ENCODE measurements around the gene OGFR. TPM values are rescaled to one million over a fixed set of nuclear protein-coding genes. Genes with fewer than 3 reads are reported as not detected.

OGFR gene
- total and polyA plus RNA-seq, 2 donors (not counting 3 experiments of a cell fraction or from before 2014, with no cell fraction given) = 30.8 to 44.0 TPM

DNA sequence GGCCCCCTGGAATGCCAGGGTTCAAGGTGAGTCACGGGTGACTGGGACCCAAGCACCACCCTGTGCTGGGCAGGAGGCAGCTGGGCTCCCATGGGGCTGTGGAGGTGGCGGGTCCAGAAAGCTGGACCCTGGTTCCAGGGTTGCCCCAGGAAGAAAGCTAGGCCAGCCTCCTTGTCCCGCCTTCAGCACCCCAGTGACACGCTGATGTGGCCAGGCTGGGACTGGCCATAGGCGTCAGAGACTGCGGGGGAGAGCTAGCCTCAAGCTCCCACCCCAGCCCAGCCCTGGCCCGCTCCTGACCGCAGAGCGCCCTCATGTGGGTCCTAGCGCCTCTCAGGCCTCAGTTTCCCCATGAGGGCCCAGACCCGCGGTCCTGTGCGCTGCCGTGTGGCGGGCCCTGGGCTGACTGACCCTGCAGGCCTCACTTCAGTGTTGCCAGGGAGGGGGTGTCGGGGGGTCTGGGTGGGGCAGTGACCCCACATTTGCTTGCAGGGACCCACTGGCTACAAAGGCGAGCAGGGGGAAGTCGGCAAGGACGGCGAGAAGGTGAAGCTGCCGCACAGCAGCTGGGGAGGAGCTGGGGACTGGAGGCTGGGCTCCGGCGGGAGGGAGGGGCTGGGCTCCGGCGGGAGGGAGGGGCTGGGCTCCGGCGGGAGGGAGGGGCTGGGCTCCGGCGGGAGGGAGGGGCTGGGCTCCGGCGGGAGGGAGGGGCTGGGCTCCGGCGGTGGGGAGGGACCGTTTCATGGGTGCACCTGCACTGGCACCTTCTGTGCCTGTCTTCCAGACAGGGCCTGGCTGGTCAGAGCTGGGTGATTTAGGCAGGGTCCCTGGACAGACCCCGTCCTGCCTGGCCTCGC lies 20.1 kb downstream of the OGFR start:
- no peak for DNase-seq (ENCODE audit: low read depth, low spot score)
- Histone ChIP-seq H3K4me2 (ENCODE audit: insufficient read depth, low read length) (no peak overlapping the region), H3K36me3 (ENCODE audit: control insufficient read depth in 2 of 2, extremely low read depth in 1 of 2, insufficient read depth in 2 of 2, low read length in 2 of 2) (no peaks in the 10 kb centered on the region), H3K9me1 (replicated peaks; ENCODE audit: control insufficient read depth, extremely low read depth, insufficient read depth, low read length) (no peaks in the 10 kb centered on the region), H2AFZ (ENCODE audit: low read depth, low read length) (no peak overlapping the region), H3K4me3 (replicated peaks in 1 of 3; ENCODE audit: insufficient read depth in 1 of 3, low read depth in 1 of 3, low read length in 3 of 3) (no peak overlapping the region), H3K4me1 (ENCODE audit: control insufficient read depth, extremely low read depth, insufficient read depth, low read length) (peaks cover under 1% of the 10 kb centered on the region), H3K27me3 (ENCODE audit: control insufficient read depth in 2 of 2, insufficient read depth in 2 of 2, low read length in 2 of 2) (no peaks in the 10 kb centered on the region), H3K27ac (ENCODE audit: insufficient read depth, low read depth, low read length) (no peak overlapping the region), H3K9me3 (replicated peaks; ENCODE audit: control insufficient read depth, insufficient read depth, low read length) (no peaks in the 10 kb centered on the region), H3K9ac (replicated peaks; ENCODE audit: extremely low read depth, insufficient read depth, low read length) (no peak overlapping the region), H4K20me1 (replicated peaks; ENCODE audit: control insufficient read depth, extremely low read depth, insufficient read depth, low read length) (no peaks in the 10 kb centered on the region), H3K79me2 (ENCODE audit: control insufficient read depth, insufficient read depth, low read length) (no peaks in the 10 kb centered on the region)
- intact Hi-C loops (cut with micrococcal nuclease) = no loop called here
- TF ChIP-seq POLR2AphosphoS5 (IDR thresholded peaks at IDR 0.05; ENCODE audit: insufficient read depth, low read depth, low read length) = no peak
- no peak for TF ChIP-seq JUN (IDR thresholded peaks at IDR 0.05; ENCODE audit: borderline replicate concordance, insufficient read depth, insufficient read length, low read depth)
- TF ChIP-seq, protein P1, sequence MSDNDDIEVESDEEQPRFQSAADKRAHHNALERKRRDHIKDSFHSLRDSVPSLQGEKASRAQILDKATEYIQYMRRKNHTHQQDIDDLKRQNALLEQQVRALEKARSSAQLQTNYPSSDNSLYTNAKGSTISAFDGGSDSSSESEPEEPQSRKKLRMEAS (IDR thresholded peaks at IDR 0.05; ENCODE audit: insufficient read depth, insufficient read length) = no peak
- ChIA-PET POLR2A (no interaction called here), CTCF (interaction anchor here (1.0 to 1.4 kb wide), 3 partner anchors 9 to 22 kb away, joined by 3 read pairs; no protein-coding TSS in a partner anchor)
- BruUV-seq (replicated peaks) = no TSS peak
- dilution Hi-C loops (cut with MboI; ENCODE audit: extremely low pct_ligation_motif_present, low sequenced_read_pairs) = no loop called here
- FAIRE-seq = no peak

DNA sequence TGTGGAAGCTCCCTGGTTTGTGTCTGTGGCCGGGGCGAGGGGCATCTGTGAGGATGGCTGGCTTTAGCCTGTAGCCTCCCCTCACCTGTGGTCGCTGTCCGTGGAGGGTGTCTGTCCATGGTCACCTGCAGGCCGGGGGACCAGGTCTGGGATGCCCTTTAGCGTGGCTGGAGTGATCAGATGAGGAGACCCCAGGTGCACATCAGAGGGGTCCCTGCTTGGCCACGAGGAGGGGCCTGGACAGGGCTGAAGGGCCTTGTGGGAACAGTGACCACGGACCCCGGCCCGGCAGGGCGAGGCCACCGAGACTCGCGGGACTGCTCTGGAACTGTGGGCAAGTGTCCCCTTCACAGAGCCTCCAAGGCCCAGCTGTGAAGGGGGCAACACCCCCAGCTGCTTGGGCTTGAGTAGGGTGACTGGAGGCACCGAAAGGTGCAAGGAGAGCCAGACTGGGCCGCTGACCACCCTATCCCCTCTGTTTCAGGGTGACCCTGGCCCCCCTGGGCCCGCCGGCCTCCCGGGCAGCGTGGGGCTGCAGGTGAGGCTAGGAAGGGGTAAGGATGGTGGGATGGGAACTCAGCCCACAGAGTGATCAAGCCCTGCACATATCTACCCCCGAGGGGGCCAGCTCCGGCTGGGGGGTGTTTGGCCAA lies 20.8 kb downstream of the OGFR start:
- H3K36me3 ChIP-seq (ENCODE audit: control insufficient read depth in 2 of 2, extremely low read depth in 1 of 2, insufficient read depth in 2 of 2, low read length in 2 of 2) = no peaks in the 10 kb centered on the region
- FAIRE-seq = no peak
- H3K79me2 ChIP-seq (ENCODE audit: control insufficient read depth, insufficient read depth, low read length) = no peaks in the 10 kb centered on the region
- no TSS peak for BruUV-seq (replicated peaks)
- dilution Hi-C loops (cut with MboI; ENCODE audit: extremely low pct_ligation_motif_present, low sequenced_read_pairs) (no loop called here), intact Hi-C loops (cut with micrococcal nuclease) (no loop called here)
- no peaks in the 10 kb centered on the region for H3K4me1 ChIP-seq (ENCODE audit: control insufficient read depth, extremely low read depth, insufficient read depth, low read length)
- DNase-seq (ENCODE audit: low read depth, low spot score) = no peak
- H3K9me1 ChIP-seq (replicated peaks; ENCODE audit: control insufficient read depth, extremely low read depth, insufficient read depth, low read length) = no peaks in the 10 kb centered on the region
- no peaks in the 10 kb centered on the region for H3K9me3 ChIP-seq (replicated peaks; ENCODE audit: control insufficient read depth, insufficient read depth, low read length)
- no peak overlapping the region for H3K4me2 ChIP-seq (ENCODE audit: insufficient read depth, low read length)
- no peak overlapping the region for H3K4me3 ChIP-seq (replicated peaks in 1 of 3; ENCODE audit: insufficient read depth in 1 of 3, low read depth in 1 of 3, low read length in 3 of 3)
- H2AFZ ChIP-seq (ENCODE audit: low read depth, low read length) = no peak overlapping the region
- H3K27me3 ChIP-seq (ENCODE audit: control insufficient read depth in 2 of 2, insufficient read depth in 2 of 2, low read length in 2 of 2) = no peaks in the 10 kb centered on the region
- ChIA-PET POLR2A (no interaction called here), CTCF (interaction anchor here (1.0 to 1.4 kb wide), 3 partner anchors 10 to 21 kb away, joined by 3 read pairs; no protein-coding TSS in a partner anchor)
- TF ChIP-seq FOS (IDR thresholded peaks at IDR 0.05; ENCODE audit: borderline replicate concordance, insufficient read depth, low read length) (no peak), GATA2 (IDR thresholded peaks at IDR 0.05; ENCODE audit: insufficient read depth, insufficient read length, low read depth, low read length) (no peak), EZH2 (IDR thresholded peaks at IDR 0.05; ENCODE audit: borderline replicate concordance, low read depth, low read length, severe bottlenecking) (no peak), MYC (IDR thresholded peaks at IDR 0.05; ENCODE audit: low read depth, low read length) (no peak), POLR2AphosphoS5 (IDR thresholded peaks at IDR 0.05; ENCODE audit: insufficient read depth, low read depth, low read length) (no peak), JUN (IDR thresholded peaks at IDR 0.05; ENCODE audit: borderline replicate concordance, insufficient read depth, insufficient read length, low read depth) (no peak), POLR2A (IDR thresholded peaks at IDR 0.05; ENCODE audit: low read depth, low read length) (no peak)
- TF ChIP-seq, protein P2, sequence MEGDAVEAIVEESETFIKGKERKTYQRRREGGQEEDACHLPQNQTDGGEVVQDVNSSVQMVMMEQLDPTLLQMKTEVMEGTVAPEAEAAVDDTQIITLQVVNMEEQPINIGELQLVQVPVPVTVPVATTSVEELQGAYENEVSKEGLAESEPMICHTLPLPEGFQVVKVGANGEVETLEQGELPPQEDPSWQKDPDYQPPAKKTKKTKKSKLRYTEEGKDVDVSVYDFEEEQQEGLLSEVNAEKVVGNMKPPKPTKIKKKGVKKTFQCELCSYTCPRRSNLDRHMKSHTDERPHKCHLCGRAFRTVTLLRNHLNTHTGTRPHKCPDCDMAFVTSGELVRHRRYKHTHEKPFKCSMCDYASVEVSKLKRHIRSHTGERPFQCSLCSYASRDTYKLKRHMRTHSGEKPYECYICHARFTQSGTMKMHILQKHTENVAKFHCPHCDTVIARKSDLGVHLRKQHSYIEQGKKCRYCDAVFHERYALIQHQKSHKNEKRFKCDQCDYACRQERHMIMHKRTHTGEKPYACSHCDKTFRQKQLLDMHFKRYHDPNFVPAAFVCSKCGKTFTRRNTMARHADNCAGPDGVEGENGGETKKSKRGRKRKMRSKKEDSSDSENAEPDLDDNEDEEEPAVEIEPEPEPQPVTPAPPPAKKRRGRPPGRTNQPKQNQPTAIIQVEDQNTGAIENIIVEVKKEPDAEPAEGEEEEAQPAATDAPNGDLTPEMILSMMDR (IDR thresholded peaks at IDR 0.05; ENCODE audit: extremely low read depth in 1 of 2, insufficient read depth in 1 of 2, low read depth in 1 of 2, low read length in 2 of 2) = no peak
- TF ChIP-seq, protein P1 (IDR thresholded peaks at IDR 0.05; ENCODE audit: insufficient read depth, insufficient read length) = no peak
- H4K20me1 ChIP-seq (replicated peaks; ENCODE audit: control insufficient read depth, extremely low read depth, insufficient read depth, low read length) = no peaks in the 10 kb centered on the region
- H3K27ac ChIP-seq (ENCODE audit: insufficient read depth, low read depth, low read length) = no peak overlapping the region
- no peak overlapping the region for H3K9ac ChIP-seq (replicated peaks; ENCODE audit: extremely low read depth, insufficient read depth, low read length)
